KMS-11 (cell line): ENCODE measurements around the gene MRPL54.

Source experiments
- H2AFZ ChIP-seq: fragments of 200-600 bp; sonication (generic); 2 replicates; pipeline ENCODE4 v1.6.1; 2016; ENCODE audit warnings: antibody characterized with exemption, mixed run types, low read depth
- H3K27ac ChIP-seq: fragments of 200-600 bp; sonication (generic); 2 replicates; pipeline ENCODE4 v1.6.1; 2016; ENCODE audit warnings: mild to moderate bottlenecking, mixed run types
- H3K27me3 ChIP-seq: fragments of 200-600 bp; sonication (generic); 2 replicates; pipeline ENCODE4 v1.6.1; 2017; ENCODE audit warnings: mild to moderate bottlenecking, low read depth, mixed run types, moderate library complexity; ENCODE audit not compliant: insufficient read depth
- H3K36me3 ChIP-seq: fragments of 200-600 bp; sonication (generic); 2 replicates; pipeline ENCODE4 v1.6.1; 2017; ENCODE audit warnings: mild to moderate bottlenecking, mixed run types; ENCODE audit not compliant: insufficient read depth
- H3K4me1 ChIP-seq: fragments of 200-600 bp; sonication (generic); 2 replicates; pipeline ENCODE4 v1.6.1; 2016; ENCODE audit warnings: mild to moderate bottlenecking, low read depth, mixed run types; ENCODE audit not compliant: poor library complexity, severe bottlenecking
- H3K4me2 ChIP-seq: fragments of 200-600 bp; sonication (generic); 2 replicates; pipeline ENCODE4 v1.7.0; 2016; ENCODE audit warnings: mild to moderate bottlenecking, mixed run types
- H3K4me3 ChIP-seq: fragments of 200-600 bp; sonication (generic); IDR thresholded peaks from 2 replicates; pipeline ENCODE4 v1.6.1; 2017; ENCODE audit warnings: low read depth, low read length, mixed read lengths; ENCODE audit not compliant: insufficient read depth
- H3K79me2 ChIP-seq: fragments of 200-600 bp; sonication (generic); 2 replicates; pipeline ENCODE4 v1.6.1; 2016; ENCODE audit warnings: low read depth, mixed run types; ENCODE audit not compliant: insufficient read depth
- H3K9ac ChIP-seq: fragments of 200-600 bp; sonication (generic); 2 replicates; pipeline ENCODE4 v1.6.1; 2016; ENCODE audit warnings: mild to moderate bottlenecking, mixed run types
- H4K20me1 ChIP-seq: fragments of 200-600 bp; sonication (generic); 2 replicates; pipeline ENCODE4 v1.6.1; 2016; ENCODE audit warnings: mild to moderate bottlenecking, mixed run types; ENCODE audit not compliant: insufficient read depth
- TF ChIP-seq, protein P1 (sequence below): fragments of 200-600 bp; sonication (generic); conservative IDR thresholded peaks from 2 replicates; pipeline ENCODE4 v1.6.1; 2017; ENCODE audit warnings: low read depth, mild to moderate bottlenecking, antibody characterized with exemption, low read length, moderate library complexity, mixed read lengths

The MRPL54 gene

DNA sequence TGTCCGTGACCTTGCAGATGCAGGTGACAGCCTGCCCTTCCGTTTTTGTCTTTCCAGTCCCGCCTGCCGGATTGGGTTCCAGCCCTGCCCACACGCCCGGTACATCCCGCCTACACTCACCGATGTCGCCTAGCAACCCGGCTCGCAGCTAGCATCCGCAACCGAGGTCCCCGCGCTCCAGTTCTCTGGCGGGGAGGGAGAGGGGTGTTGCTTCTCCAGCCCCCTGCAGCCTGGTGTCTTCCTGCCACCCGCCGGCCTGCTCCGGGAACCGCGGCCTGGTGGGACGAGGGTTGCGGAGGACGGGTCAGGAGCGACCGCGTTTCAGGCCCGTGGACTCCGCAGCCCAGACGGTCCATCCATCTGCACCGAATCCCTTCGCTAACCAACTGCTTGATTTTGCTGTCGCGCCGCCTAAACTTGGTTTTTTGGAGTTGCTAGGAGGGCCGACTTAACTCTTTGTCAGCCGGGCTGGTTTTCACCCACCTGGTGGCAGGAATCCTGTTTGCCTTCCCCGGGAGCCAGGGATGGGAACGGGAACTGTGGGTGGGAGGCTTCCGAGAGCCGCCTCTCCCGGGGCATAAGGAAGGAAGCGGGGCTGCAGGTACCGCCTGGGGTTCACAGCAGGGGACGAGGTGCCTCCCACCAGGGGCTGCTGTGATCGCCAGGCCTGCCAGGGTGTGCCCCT is 39.1 kb downstream of the MRPL54 start:
- Histone ChIP-seq H3K36me3 (no peaks in the 10 kb centered on the region), H3K9ac (no peak overlapping the region), H3K4me2 (no peak overlapping the region), H3K4me3 (no peak overlapping the region), H3K4me1 (no peaks in the 10 kb centered on the region), H3K79me2 (no peaks in the 10 kb centered on the region), H2AFZ (no peak overlapping the region), H4K20me1 (no peaks in the 10 kb centered on the region), H3K27me3 (peaks cover 87% of the 10 kb centered on the region), H3K27ac (no peak overlapping the region)
- TF ChIP-seq, protein P1, sequence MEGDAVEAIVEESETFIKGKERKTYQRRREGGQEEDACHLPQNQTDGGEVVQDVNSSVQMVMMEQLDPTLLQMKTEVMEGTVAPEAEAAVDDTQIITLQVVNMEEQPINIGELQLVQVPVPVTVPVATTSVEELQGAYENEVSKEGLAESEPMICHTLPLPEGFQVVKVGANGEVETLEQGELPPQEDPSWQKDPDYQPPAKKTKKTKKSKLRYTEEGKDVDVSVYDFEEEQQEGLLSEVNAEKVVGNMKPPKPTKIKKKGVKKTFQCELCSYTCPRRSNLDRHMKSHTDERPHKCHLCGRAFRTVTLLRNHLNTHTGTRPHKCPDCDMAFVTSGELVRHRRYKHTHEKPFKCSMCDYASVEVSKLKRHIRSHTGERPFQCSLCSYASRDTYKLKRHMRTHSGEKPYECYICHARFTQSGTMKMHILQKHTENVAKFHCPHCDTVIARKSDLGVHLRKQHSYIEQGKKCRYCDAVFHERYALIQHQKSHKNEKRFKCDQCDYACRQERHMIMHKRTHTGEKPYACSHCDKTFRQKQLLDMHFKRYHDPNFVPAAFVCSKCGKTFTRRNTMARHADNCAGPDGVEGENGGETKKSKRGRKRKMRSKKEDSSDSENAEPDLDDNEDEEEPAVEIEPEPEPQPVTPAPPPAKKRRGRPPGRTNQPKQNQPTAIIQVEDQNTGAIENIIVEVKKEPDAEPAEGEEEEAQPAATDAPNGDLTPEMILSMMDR = no peak

DNA sequence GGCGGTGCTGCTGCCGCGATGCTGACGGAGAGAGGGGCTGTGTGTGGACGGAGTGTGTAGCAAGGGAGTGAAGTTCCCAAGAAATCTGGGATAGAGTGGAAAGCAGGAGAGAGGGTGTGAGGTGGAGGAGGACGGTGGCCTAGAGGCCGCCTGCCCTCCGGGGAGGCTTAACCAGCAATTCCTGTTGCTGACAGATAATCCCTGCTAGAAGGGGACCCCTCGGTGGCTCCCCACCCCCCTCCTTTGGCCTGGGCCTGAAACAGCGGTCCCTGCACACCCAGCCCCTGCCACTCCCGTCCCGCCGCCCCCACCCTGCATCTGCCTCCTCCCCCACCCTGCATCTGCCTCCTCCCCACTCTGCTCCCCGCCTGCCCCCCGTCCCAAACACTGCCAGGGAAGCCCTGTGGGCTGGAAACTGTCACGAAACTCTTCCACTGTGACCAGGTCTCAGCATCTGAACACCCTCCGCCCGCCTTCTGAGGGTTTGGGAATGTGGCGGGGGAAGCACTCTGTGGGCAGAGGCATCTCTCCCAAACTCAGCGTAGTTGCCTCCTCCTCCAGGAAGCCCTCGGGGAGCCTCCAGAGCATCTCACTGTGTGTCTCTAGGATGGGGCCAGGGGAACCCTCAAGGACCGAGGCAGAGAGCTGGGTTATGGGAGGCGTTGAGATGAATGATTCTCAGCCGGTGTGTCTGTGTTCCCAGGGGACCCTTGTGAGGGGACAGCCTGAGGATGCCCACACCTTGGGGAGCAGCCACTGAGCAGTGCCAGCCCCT is 40.8 kb downstream of the MRPL54 start:
- no peak overlapping the region for H3K9ac ChIP-seq
- H2AFZ ChIP-seq = no peak overlapping the region
- no peaks in the 10 kb centered on the region for H4K20me1 ChIP-seq
- H3K79me2 ChIP-seq = no peaks in the 10 kb centered on the region
- H3K27me3 ChIP-seq = peaks cover 79% of the 10 kb centered on the region
- H3K4me3 ChIP-seq = no peak overlapping the region
- H3K27ac ChIP-seq = no peak overlapping the region
- no peaks in the 10 kb centered on the region for H3K4me1 ChIP-seq
- TF ChIP-seq, protein P1 = no peak
- no peak overlapping the region for H3K4me2 ChIP-seq
- H3K36me3 ChIP-seq = no peaks in the 10 kb centered on the region

DNA sequence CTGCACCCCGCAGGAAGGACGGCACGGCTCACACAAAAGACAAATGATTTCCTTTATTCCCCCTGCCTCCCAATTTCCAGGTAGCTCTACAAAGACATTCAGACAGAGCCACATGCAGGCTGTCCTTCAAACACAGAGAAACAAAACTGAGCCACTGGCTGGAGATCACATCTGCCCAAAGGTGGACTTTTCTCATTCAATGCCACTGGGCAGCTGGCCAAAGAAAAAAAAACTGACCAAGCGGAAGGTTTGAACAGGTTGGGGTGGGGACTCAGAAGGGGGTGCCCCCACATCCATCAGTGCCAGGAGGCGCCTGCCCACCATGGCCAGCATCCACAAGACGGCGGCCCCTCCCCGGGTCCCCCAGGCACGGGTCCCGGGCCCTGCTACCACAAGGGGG is 41.5 kb downstream of the MRPL54 start:
- Histone ChIP-seq H3K4me1 (no peaks in the 10 kb centered on the region), H3K4me2 (no peak overlapping the region), H3K4me3 (no peak overlapping the region), H3K9ac (no peak overlapping the region), H3K27ac (no peak overlapping the region), H4K20me1 (no peaks in the 10 kb centered on the region), H3K79me2 (no peaks in the 10 kb centered on the region), H2AFZ (no peak overlapping the region), H3K27me3 (peaks cover 72% of the 10 kb centered on the region), H3K36me3 (no peaks in the 10 kb centered on the region)
- TF ChIP-seq, protein P1 = no peak

DNA sequence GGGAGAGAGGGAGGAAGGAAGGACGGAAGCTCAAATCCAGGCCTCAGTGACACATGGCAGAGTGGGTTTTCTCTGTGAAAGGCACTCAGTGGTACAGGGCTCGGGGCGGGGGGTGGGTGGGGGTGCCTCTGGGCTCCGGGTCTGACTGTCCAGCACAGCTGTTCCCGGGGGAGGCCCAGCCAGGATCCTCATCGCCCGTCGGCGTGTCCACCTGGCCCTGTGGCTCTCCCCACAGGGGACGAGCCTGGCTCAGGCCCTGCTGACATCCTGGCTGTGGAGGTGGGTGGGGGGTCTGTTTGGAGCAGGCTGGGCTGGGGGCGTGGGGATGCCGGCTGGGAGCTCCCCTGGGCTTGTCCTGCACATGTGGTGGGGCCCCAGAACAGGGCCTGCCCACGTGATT is 41.9 kb downstream of the MRPL54 start:
- Histone ChIP-seq H3K27me3 (peaks cover 68% of the 10 kb centered on the region), H2AFZ (no peak overlapping the region), H3K4me3 (no peak overlapping the region), H3K4me1 (no peaks in the 10 kb centered on the region), H3K27ac (no peak overlapping the region), H3K4me2 (no peak overlapping the region), H3K36me3 (no peaks in the 10 kb centered on the region), H4K20me1 (no peaks in the 10 kb centered on the region), H3K79me2 (no peaks in the 10 kb centered on the region), H3K9ac (no peak overlapping the region)
- TF ChIP-seq, protein P1 = no peak
